Activated CD8-positive, alpha-beta memory T cell treated with anti-CD3 and anti-CD28 coated beads for 24 hours (primary cell): Measurements from ENCODE around the gene TAF11L6.
"Not testable (repeated sequence)": the region's sequence is repeated elsewhere in the genome, so short reads cannot be mapped to it uniquely, and the experiment has no call there.

Experiments used
- DNase-seq: peaks from one replicate; pipeline ENCODE4 v3.0.0-alpha.2; 2020

TAF11L6 gene

GRCh38 chr5:17528369-17528768, at the start of gene TAF11L6:
Gene TAF11L6, plus strand, starts transcription at chr5:17528669.
- not testable (repeated sequence) for DNase-seq

DNA sequence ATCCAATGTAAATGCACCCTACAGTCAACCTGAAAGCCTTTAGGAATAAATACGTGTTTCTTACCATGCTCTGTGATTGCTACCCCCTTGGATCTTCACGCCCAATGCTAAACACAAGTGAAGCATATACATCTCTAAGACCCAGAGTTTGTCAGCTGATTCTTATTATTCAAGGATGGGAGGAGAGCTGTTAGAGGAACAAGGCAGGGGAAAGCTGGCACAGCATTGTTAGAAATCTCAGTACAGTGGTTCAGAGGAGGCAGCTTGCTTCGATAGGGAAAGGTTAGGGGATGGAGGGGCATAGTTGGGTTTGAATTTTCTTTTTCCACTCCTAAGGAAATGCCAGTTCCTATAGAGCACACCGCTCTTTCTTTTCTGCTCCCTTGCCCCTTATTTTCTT, 47.1 kb upstream of the TAF11L6 start:
- no peak for DNase-seq

- DNase-seq, result no peak
These were observed 45.7 kb upstream of the TAF11L6 start for GRCh38 chr5:17482790-17483189.

GRCh38 chr5:17486464-17487173, 41.9 kb upstream of the TAF11L6 start:
- DNase-seq, result not testable (repeated sequence)

- no peak for DNase-seq
These were observed 41.3 kb upstream of the TAF11L6 start for GRCh38 chr5:17487174-17487512.

DNA sequence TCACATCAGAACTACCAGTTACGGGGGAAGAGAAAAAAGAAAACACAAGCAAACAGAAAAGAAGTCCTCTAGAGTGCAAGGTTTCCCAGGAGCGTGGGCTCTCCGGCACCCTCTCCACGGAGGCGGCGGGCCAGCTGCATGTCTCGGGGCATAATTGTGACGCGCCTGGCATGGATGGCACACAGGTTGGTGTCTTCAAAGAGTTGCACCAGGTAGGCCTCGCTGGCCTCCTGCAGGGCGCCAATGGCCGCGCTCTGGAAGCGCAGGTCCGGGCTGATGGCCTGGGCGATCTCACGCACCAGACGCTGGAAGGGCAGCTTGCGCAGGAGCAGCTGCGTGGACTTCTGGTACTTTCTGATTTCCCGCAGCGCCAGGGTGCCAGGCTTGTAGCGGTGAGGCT, 37.2 kb upstream of the TAF11L6 start:
- DNase-seq, result not testable (repeated sequence)

DNA sequence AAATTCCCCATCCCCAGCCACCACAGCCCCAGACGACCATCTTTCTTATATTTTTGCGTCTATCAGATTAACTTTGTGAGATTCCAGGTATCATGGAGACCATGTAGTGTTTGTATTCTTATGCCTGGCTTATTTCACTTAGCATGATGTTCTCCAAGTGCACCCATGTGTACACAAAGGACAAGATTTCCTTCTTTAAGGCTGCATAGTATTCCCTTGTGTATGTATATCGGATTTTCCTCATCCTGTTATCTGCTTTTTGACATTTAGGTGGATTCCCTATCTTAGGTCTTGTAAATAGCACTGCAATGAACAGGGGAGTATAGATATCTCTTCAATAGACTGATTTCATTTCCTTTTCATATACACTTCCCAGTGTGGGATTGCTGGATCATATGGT, 35.7 kb upstream of the TAF11L6 start:
- DNase-seq, result no peak

DNA sequence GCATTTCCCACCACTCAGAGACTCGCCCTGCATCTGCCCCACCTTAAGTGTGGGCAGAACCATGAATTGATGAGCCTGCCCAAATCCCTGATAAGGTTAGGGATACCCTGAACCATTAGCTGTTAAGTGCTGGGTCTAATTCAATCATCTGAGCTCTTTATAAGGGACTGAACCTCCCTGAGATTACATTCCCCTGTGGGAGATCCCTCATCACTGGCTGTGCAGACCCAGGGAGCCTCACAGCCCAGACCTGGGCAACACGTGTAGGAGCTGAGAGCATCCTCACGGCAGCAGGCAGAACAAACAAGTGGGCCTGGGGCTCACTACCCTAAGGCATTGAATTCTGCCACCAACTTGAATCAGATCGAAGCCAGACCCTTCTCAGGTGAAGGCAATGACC, 31.0 kb upstream of the TAF11L6 start:
- no peak for DNase-seq

- not testable (repeated sequence) for DNase-seq
These were observed 30.5 kb upstream of the TAF11L6 start, which contains the start of gene TAF11L2 for GRCh38 chr5:17497931-17498330. Gene TAF11L2, plus strand, starts transcription at chr5:17498231.

DNA sequence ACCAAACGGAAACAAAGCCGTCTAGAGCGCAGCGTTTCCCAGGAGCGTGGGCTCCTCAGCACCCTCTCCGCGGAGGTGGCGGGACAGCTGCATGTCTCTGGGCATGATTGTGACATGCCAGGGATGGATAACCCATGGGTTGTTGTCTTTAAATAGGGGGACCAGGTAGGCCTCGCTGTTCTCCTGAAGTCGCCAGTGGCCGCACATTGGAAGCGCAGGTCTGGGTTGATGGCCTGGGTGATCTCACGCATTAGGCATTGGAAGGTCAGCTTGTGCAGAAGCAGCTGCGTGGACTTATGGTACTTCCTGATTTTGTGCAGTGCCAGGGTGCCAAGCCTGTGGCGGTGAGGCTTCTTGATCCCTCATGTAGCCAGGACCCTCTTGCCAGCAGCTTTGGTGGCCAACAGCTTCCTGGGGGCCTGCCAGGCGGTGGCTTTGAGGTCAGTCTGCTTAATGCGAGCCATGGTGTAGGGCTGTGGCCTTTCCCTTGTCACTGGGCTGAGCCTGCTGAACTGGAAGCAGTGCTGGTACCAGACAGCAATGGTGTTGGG, 16.6 kb upstream of the TAF11L6 start:
- DNase-seq, result no peak

DNA sequence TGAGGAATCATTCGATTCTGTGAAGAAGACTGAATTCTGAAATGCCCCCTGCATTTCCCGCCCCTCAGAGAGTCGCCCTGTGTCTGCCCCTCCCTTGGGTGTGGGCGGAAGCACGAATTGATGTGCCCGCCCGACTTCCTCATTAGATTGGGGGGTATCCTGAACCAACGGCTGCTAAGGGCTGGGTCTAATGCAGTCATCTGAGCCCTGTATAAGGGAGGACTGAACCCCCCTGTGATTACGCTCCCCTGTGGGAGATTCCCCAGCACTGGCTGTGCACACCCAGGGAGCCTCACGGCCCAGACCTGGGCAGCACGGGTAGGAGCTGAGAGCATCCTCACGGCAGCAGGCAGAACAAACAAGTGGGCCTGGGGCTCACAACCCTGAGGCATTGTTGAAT, 10.9 kb upstream of the TAF11L6 start:
- peak; percentile 75 for DNase-seq

DNA sequence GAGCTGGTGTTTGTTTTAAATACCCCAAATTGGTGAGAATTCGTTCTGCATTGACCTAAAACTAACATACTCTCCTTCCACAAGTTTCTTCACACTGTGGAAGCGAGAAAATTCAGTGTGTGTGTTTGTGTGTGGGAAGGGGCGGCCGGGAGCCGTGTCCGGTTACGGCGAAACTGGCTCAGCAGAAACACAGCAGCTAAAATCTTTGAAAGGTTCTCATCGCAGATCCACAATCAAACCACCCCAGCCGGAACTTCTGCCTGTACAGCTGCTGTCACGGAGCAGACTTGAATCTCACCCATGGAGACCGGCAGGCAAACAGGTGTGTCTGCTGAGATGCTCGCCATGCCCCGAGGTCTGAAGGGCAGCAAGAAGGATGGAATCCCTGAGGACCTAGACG, 10.4 kb upstream of the TAF11L6 start, which contains the start of gene TAF11L3:
TAF11L3 (plus strand) TSS at position 301 of the 400 bp plus-strand sequence.
- DNase-seq, result not testable (repeated sequence)

GRCh38 chr5:17519508-17519907, 9.0 kb upstream of the TAF11L6 start:
- DNase-seq, result not testable (repeated sequence)

GRCh38 chr5:17521501-17521900, 7.0 kb upstream of the TAF11L6 start, which contains the start of gene TAF11L4:
Gene TAF11L4, plus strand, starts transcription at chr5:17521801.
- DNase-seq, result not testable (repeated sequence)

GRCh38 chr5:17524935-17525334, 3.5 kb upstream of the TAF11L6 start, which contains the start of gene TAF11L5:
Gene TAF11L5, plus strand, starts transcription at chr5:17525235.
- DNase-seq, result not testable (repeated sequence)

DNA sequence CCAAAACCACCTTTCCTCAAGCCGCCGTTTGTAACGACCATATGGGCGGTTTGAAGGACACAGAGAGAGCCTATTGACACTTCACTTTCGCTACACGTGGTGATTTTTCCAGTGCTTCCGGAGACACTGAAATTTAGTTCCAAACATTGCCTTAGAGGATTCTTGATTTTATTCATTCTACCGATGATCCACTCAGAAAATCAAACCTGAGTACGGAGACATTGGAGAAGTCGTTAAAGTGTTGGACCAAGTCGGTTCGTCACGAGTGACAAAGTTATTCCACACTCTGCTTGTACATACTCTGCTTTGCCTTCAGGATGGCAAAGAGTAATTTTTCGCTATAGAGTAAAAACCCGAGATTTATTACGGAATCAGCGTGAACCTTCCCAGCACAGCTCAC, 2.0 kb upstream of the TAF11L6 start:
- DNase-seq, result not testable (repeated sequence)
